HCT116 (cell line): ENCODE measurements around the gene ASB15. TPM values are rescaled to one million over a fixed set of nuclear protein-coding genes. Genes with fewer than 3 reads are reported as not detected.

Experiments used
- ATAC-seq: fragments of 200-7000 bp; cut with Tn5 transposase; 2 replicates; pipeline ENCODE4 v1.9.1; 2020; ENCODE audit warnings: mild to moderate bottlenecking, moderate library complexity
- BruUV-seq: library from RNA; stranded (reverse); fragments of 400-500 nt; replicated peaks from 2 replicates; lab custom pipeline; 2021; lab: Mats Ljungman, UMichigan
- CTCF ChIA-PET: fragments of 300-600 bp; sonication (Branson Sonifier 250); formaldehyde crosslinking; loops from one replicate; lab custom pipeline; 2021; ENCODE audit warnings: antibody characterized with exemption; lab: Charles Lee
- POLR2A ChIA-PET: fragments of 300-600, 350-600 bp; sonication (Branson Sonifier 250); formaldehyde crosslinking; loops from one replicate; lab custom pipeline; 2021; ENCODE audit warnings: antibody characterized with exemption; lab: Charles Lee
- RAD21 ChIA-PET, 2 experiments: fragments of 300-600 bp; sonication (Branson Sonifier 250); formaldehyde crosslinking; loops; one replicate each; lab custom pipeline; 2023; ENCODE audit warnings: low total read pairs in 2 of 2; ENCODE audit not compliant: uncharacterized antibody in 2 of 2, unreplicated experiment in 2 of 2, low non-redundant PET in 1 of 2; lab: Charles Lee
- DNase-seq: peaks from one replicate; pipeline ENCODE4 v3.0.0-alpha.2; 2010; ENCODE audit warnings: low read depth, low spot score
- H2AFZ ChIP-seq: fragments of 200-600 bp; shearing (Covaris generic), sonication (generic); 2 replicates; pipeline ENCODE4 v1.6.1; 2017; ENCODE audit warnings: low read depth, mixed run types, mixed read lengths, antibody characterized with exemption, low read length; ENCODE audit not compliant: poor library complexity, severe bottlenecking
- H3K27ac ChIP-seq: 2 replicates; pipeline ENCODE4 v1.5.1; 2012; ENCODE audit warnings: low read depth, low read length
- H3K27me3 ChIP-seq: fragments of 200-600 bp; sonication (generic); 2 replicates; pipeline ENCODE4 v1.6.1; 2016; ENCODE audit warnings: mixed run types, low read length, mixed read lengths; ENCODE audit not compliant: insufficient read depth
- H3K36me3 ChIP-seq, 2 experiments: fragments of 200-500 bp in 1 of 2; fragments of 200-600 bp in 1 of 2; sonication (Bioruptor generic) in 1 of 2; sonication (generic) in 1 of 2; 2 replicates each; pipeline versions ENCODE4 v1.5.1 to v1.6.1; 2014 to 2016; ENCODE audit warnings: low read length in 2 of 2, inconsistent platforms in 1 of 2, mixed read lengths in 1 of 2, mixed run types in 1 of 2; ENCODE audit not compliant: insufficient read depth in 2 of 2, control insufficient read depth in 1 of 2
- H3K4me1 ChIP-seq, 2 experiments: fragments of 200-600 bp in 1 of 2; sonication (generic) in 1 of 2; 2 replicates each; pipeline versions ENCODE4 v1.5.1 to v1.6.1; 2012 to 2017; ENCODE audit warnings: low read length in 2 of 2, inconsistent platforms in 1 of 2, mild to moderate bottlenecking in 1 of 2, mixed read lengths in 1 of 2, mixed run types in 1 of 2, moderate library complexity in 1 of 2; ENCODE audit not compliant: insufficient read depth in 2 of 2, control insufficient read depth in 1 of 2
- H3K4me2 ChIP-seq: fragments of 200-600 bp; sonication (generic); 2 replicates; pipeline ENCODE4 v1.6.1; 2017; ENCODE audit warnings: mixed run types, low read length, mixed read lengths
- H3K4me3 ChIP-seq, 2 experiments: fragments of 200-600 bp in 1 of 2; sonication (generic) in 1 of 2; replicated peaks in 1 of 2; 2 replicates each; pipeline ENCODE4 v1.5.1; 2011 to 2016; ENCODE audit warnings: low read length in 2 of 2, control low read depth in 1 of 2, low read depth in 1 of 2, mild to moderate bottlenecking in 1 of 2, mixed read lengths in 1 of 2, mixed run types in 1 of 2
- H3K79me2 ChIP-seq: fragments of 200-600 bp; sonication (generic); 2 replicates; pipeline ENCODE4 v1.6.1; 2017; ENCODE audit warnings: mild to moderate bottlenecking, mixed run types, low read length, moderate library complexity, mixed read lengths; ENCODE audit not compliant: insufficient read depth
- H3K9ac ChIP-seq: fragments of 200-600 bp; sonication (generic); 2 replicates; pipeline ENCODE4 v1.6.1; 2016; ENCODE audit warnings: low read length, mixed read lengths
- H3K9me2 ChIP-seq: fragments of 200-600 bp; sonication (generic), shearing (Covaris generic); 2 replicates; pipeline ENCODE4 v1.6.1; 2017; ENCODE audit warnings: mixed run types, mild to moderate bottlenecking, moderate library complexity; ENCODE audit not compliant: insufficient read depth
- H3K9me3 ChIP-seq, 2 experiments: fragments of 200-500 bp in 1 of 2; fragments of 200-600 bp in 1 of 2; sonication (Bioruptor generic) in 1 of 2; sonication (generic) in 1 of 2; 2 replicates each; pipeline ENCODE4 v1.6.1; 2014 to 2017; ENCODE audit warnings: low read length in 2 of 2, mixed read lengths in 2 of 2, inconsistent platforms in 1 of 2, low read depth in 1 of 2, mild to moderate bottlenecking in 1 of 2, mixed run types in 1 of 2, moderate library complexity in 1 of 2; ENCODE audit not compliant: control insufficient read depth in 1 of 2, insufficient read depth in 1 of 2
- H4K20me1 ChIP-seq: fragments of 200-600 bp; sonication (generic), shearing (Covaris generic); 2 replicates; pipeline ENCODE4 v1.6.1; 2017; ENCODE audit warnings: mixed run types, mild to moderate bottlenecking, moderate library complexity; ENCODE audit not compliant: insufficient read depth
- CEBPB ChIP-seq: IDR thresholded peaks from 2 replicates; pipeline ENCODE4 v1.6.1; 2012; ENCODE audit warnings: low read depth
- CTCF ChIP-seq, 3 experiments: fragments of 200-600 bp in 1 of 3; sonication (generic) in 1 of 3; IDR thresholded peaks in 2 of 3; conservative IDR thresholded peaks in 1 of 3; 2 replicates each; pipeline ENCODE4 v1.5.1; 2012 to 2017; ENCODE audit warnings: low read depth in 2 of 3, low read length in 2 of 3, antibody characterized with exemption in 1 of 3, borderline replicate concordance in 1 of 3, control low read depth in 1 of 3, mild to moderate bottlenecking in 1 of 3, mixed read lengths in 1 of 3, mixed run types in 1 of 3, moderate library complexity in 1 of 3; ENCODE audit not compliant: insufficient read depth in 1 of 3
- EGR1 ChIP-seq: IDR thresholded peaks from 2 replicates; pipeline ENCODE4 v1.6.1; 2012; ENCODE audit warnings: low read depth
- ELF1 ChIP-seq: IDR thresholded peaks from 2 replicates; pipeline ENCODE4 v1.6.1; 2012; ENCODE audit warnings: low read depth, borderline replicate concordance
- EZH2 ChIP-seq: fragments of 200-600 bp; sonication (generic); IDR thresholded peaks from 2 replicates; pipeline ENCODE4 v1.6.1; 2017; ENCODE audit warnings: antibody characterized with exemption, mixed run types
- FOSL1 ChIP-seq: IDR thresholded peaks from 2 replicates; pipeline ENCODE4 v1.6.1; 2012; ENCODE audit warnings: low read depth
- JUND ChIP-seq: IDR thresholded peaks from 2 replicates; pipeline ENCODE4 v1.6.1; 2012
- POLR2AphosphoS5 ChIP-seq: IDR thresholded peaks from 2 replicates; pipeline ENCODE4 v1.6.1; 2011; ENCODE audit warnings: mild to moderate bottlenecking, low read depth, low read length, moderate library complexity
- RAD21 ChIP-seq: IDR thresholded peaks from 2 replicates; pipeline ENCODE4 v1.6.1; 2012; ENCODE audit warnings: low read depth, mild to moderate bottlenecking
- REST ChIP-seq: IDR thresholded peaks from 2 replicates; pipeline ENCODE4 v1.6.1; 2012; ENCODE audit warnings: low read depth
- SIN3A ChIP-seq: IDR thresholded peaks from 2 replicates; pipeline ENCODE4 v1.6.1; 2012; ENCODE audit warnings: low read depth
- ZFX ChIP-seq: fragments of 450-650 bp; IDR thresholded peaks from 2 replicates; pipeline ENCODE4 v1.6.1; 2017
- ZNF274 ChIP-seq: fragments of 200-500 bp; sonication (Bioruptor generic); IDR thresholded peaks from 2 replicates; pipeline ENCODE4 v1.6.1; 2014; ENCODE audit warnings: mild to moderate bottlenecking, low read depth, low read length, inconsistent platforms
- intact Hi-C: fragments of 100-400 bp; cut with micrococcal nuclease; formaldehyde crosslinking; loops from 2 replicates; pipeline ENCODE4 v1.10.0; 2022
- total RNA-seq: library from RNA; stranded (reverse); gene quantifications from one replicate; pipeline ENCODE4 v1.2.1, GENCODE V29; 2021; ENCODE audit not compliant: unreplicated experiment

The ASB15 gene
- total RNA-seq, 1 experiment from 2014 or later, result not detected

- DNase-seq (no peak), ATAC-seq (no peak)
- H3K27ac ChIP-seq, result no peak overlapping the region
- H3K9me3 ChIP-seq, result no peaks in the 10 kb centered on the region
- H3K4me2 ChIP-seq, result no peak overlapping the region
- H3K9me2 ChIP-seq, result no peaks in the 10 kb centered on the region
- RAD21 ChIA-PET, result no interaction called here
- H2AFZ ChIP-seq, result no peak overlapping the region
- H3K4me1 ChIP-seq, result no peaks in the 10 kb centered on the region
- intact Hi-C loops, result no loop called here
- CTCF ChIA-PET, result interaction anchor here (0.7 kb wide), 1 partner anchor 12 kb away, joined by 3 read pairs; no protein-coding TSS in a partner anchor
- H3K9ac ChIP-seq, result no peak overlapping the region
- H3K27me3 ChIP-seq, result no peaks in the 10 kb centered on the region
- H3K36me3 ChIP-seq, result no peaks in the 10 kb centered on the region
- POLR2A ChIA-PET, result no interaction called here
- no peak overlapping the region for H3K4me3 ChIP-seq
- TF ChIP-seq ELF1 (no peak), JUND (no peak), CTCF (IDR thresholded peaks at IDR 0.05 in 2 of 3, conservative IDR thresholded peaks at IDR 0.05 in 1 of 3; ENCODE audit: borderline replicate concordance in 1 of 3, insufficient read depth in 1 of 3, low read depth in 2 of 3, low read length in 2 of 3) (no peak), CEBPB (no peak), EGR1 (no peak), ZNF274 (no peak)
- H4K20me1 ChIP-seq, result no peaks in the 10 kb centered on the region
- BruUV-seq, result no TSS peak
- no peaks in the 10 kb centered on the region for H3K79me2 ChIP-seq
Observed at GRCh38 chr7:123612024-123612423, 10.4 kb downstream of the ASB15 start.

- DNase-seq (no peak), ATAC-seq (no peak)
- Histone ChIP-seq H3K4me3 (no peak overlapping the region), H3K9me3 (no peaks in the 10 kb centered on the region), H3K4me2 (no peak overlapping the region), H3K4me1 (no peaks in the 10 kb centered on the region), H3K36me3 (no peaks in the 10 kb centered on the region), H4K20me1 (no peaks in the 10 kb centered on the region), H3K27ac (no peak overlapping the region), H3K27me3 (no peaks in the 10 kb centered on the region), H3K79me2 (no peaks in the 10 kb centered on the region), H2AFZ (no peak overlapping the region), H3K9me2 (no peaks in the 10 kb centered on the region), H3K9ac (no peak overlapping the region)
- RAD21 ChIA-PET, result no interaction called here
- intact Hi-C loops, result no loop called here
- CTCF ChIA-PET, result interaction anchor here (1.2 to 2.3 kb wide), 2 partner anchors 9 to 121 kb away, joined by 5 to 10 read pairs; no protein-coding TSS in a partner anchor
- POLR2A ChIA-PET, result no interaction called here
- BruUV-seq, result no TSS peak
- TF ChIP-seq POLR2AphosphoS5 (no peak), RAD21 (no peak), EZH2 (no peak), SIN3A (no peak), EGR1 (no peak), REST (no peak), FOSL1 (no peak), ZFX (no peak), JUND (no peak), CTCF (IDR thresholded peaks at IDR 0.05 in 2 of 3, conservative IDR thresholded peaks at IDR 0.05 in 1 of 3; ENCODE audit: borderline replicate concordance in 1 of 3, insufficient read depth in 1 of 3, low read depth in 2 of 3, low read length in 2 of 3) (no peak)
Observed at GRCh38 chr7:123615344-123615743, 13.7 kb downstream of the ASB15 start.
